ENCODE data around the gene CLEC2D. TPM values are rescaled to one million over a fixed set of nuclear protein-coding genes. Genes with fewer than 3 reads are reported as not detected.

The CLEC2D gene
- total and polyA plus RNA-seq, 10 donors, result 20.8 to 131 (median 79.9) TPM

GRCh38 chr12:9730591-9730990 is 61.1 kb downstream of the CLEC2D start:
- no peaks in the 10 kb centered on the region for H3K27me3 ChIP-seq (replicated peaks in 1 of 7)
- intact Hi-C loops (cut with DNase I; ENCODE audit: low total_unique reads), result no loop called here
- H3K4me1 ChIP-seq, result peaks cover 0 to 53% (median 17%) of the 10 kb centered on the region in 6 donors
- H3K36me3 ChIP-seq, result no peaks in the 10 kb centered on the region
- peak overlapping the region; percentile 22 to 87 (median 80) for H3K27ac ChIP-seq
- no peaks in the 10 kb centered on the region for H3K9me3 ChIP-seq
- TF ChIP-seq POLR2A (IDR thresholded peaks at IDR 0.05) (no peak), POLR2AphosphoS5 (IDR thresholded peaks at IDR 0.05) (peak in 1 of 3 donors; percentile 30)
- no peak for DNase-seq
- H3K4me3 ChIP-seq, result peak overlapping the region in 1 of 8 donors; percentile 43
- 72 to 88% (median 78%) methylated on average over 6 of the region's 6 CpGs for WGBS, 5 donors

DNA sequence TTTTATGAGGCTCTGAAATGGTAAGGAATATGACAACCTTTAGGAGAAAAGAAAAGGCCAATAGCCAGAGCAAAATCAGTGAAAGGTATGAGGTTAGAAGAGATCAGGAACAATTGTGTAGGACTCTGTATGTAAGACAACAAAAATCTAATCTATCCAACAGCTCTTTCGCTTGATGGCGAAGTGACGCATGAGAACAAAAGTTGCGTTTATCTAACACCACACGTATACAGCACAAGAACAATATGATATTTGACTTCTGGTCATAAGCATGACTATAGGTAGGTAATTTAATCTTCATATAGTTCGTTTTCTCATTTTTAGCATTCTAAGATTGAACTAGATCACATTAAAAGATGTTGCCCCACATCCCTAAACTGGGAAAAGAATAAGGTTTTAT is 61.9 kb downstream of the CLEC2D start:
- peaks cover 0 to 55% (median 21%) of the 10 kb centered on the region in 6 donors for H3K4me1 ChIP-seq
- WGBS, 5 donors, result 58 to 72% (median 68%) methylated on average over 6 of the region's 6 CpGs
- H3K4me3 ChIP-seq, result peak overlapping the region in 2 of 8 donors; percentile 8 to 43
- H3K27me3 ChIP-seq (replicated peaks in 1 of 7), result no peaks in the 10 kb centered on the region
- intact Hi-C loops (cut with DNase I; ENCODE audit: low total_unique reads), result no loop called here
- H3K9me3 ChIP-seq, result no peaks in the 10 kb centered on the region
- no peaks in the 10 kb centered on the region for H3K36me3 ChIP-seq
- no peak for DNase-seq
- TF ChIP-seq, protein P1, sequence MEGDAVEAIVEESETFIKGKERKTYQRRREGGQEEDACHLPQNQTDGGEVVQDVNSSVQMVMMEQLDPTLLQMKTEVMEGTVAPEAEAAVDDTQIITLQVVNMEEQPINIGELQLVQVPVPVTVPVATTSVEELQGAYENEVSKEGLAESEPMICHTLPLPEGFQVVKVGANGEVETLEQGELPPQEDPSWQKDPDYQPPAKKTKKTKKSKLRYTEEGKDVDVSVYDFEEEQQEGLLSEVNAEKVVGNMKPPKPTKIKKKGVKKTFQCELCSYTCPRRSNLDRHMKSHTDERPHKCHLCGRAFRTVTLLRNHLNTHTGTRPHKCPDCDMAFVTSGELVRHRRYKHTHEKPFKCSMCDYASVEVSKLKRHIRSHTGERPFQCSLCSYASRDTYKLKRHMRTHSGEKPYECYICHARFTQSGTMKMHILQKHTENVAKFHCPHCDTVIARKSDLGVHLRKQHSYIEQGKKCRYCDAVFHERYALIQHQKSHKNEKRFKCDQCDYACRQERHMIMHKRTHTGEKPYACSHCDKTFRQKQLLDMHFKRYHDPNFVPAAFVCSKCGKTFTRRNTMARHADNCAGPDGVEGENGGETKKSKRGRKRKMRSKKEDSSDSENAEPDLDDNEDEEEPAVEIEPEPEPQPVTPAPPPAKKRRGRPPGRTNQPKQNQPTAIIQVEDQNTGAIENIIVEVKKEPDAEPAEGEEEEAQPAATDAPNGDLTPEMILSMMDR (IDR thresholded peaks at IDR 0.05 in 8 of 11, conservative IDR thresholded peaks at IDR 0.05 in 3 of 11), result no peak
- TF ChIP-seq POLR2AphosphoS5 (IDR thresholded peaks at IDR 0.05) (no peak), POLR2A (IDR thresholded peaks at IDR 0.05) (no peak)
- H3K27ac ChIP-seq, result peak overlapping the region; percentile 22 to 87 (median 80)

DNA sequence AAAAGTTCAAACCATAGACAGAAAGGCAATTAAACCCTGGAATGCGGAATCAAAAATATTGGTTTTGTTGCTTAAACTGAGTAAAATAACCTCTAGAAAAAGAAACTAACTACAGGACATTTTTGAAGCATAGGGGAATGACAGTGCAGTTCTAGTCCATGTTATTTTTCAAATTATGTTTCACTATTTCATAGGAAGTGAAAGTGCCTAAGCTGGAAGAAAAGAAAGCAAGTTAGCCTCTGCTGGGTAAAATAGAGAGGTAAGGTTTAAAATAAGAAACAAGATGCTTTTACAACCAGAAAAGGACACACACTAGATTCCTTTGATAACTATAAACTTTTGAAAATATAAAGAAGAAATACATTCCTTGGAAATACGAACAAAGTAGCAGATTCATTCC is 62.3 kb downstream of the CLEC2D start:
- 52 to 63% (median 55%) methylated on average over 2 of the region's 2 CpGs for WGBS, 5 donors
- peaks cover under 1 to 59% (median 25%) of the 10 kb centered on the region in 6 donors for H3K4me1 ChIP-seq
- TF ChIP-seq POLR2A (IDR thresholded peaks at IDR 0.05) (no peak), POLR2AphosphoS5 (IDR thresholded peaks at IDR 0.05) (no peak)
- TF ChIP-seq, protein P1 (IDR thresholded peaks at IDR 0.05 in 8 of 11, conservative IDR thresholded peaks at IDR 0.05 in 3 of 11), result no peak
- H3K27ac ChIP-seq, result peak overlapping the region; percentile 22 to 87 (median 80)
- no peak for DNase-seq
- H3K27me3 ChIP-seq (replicated peaks in 1 of 7), result no peaks in the 10 kb centered on the region
- H3K36me3 ChIP-seq, result no peaks in the 10 kb centered on the region
- H3K4me3 ChIP-seq, result peak overlapping the region in 2 of 8 donors; percentile 8 to 43
- intact Hi-C loops (cut with DNase I; ENCODE audit: low total_unique reads), result no loop called here
- H3K9me3 ChIP-seq, result no peaks in the 10 kb centered on the region

- intact Hi-C loops (cut with DNase I; ENCODE audit: low total_unique reads), result no loop called here
- peak within 1 kb of the TSS in 3 of 8 donors; percentile 3 to 43 (median 8) for H3K4me3 ChIP-seq
- no peaks in the 10 kb centered on the region for H3K36me3 ChIP-seq
- TF ChIP-seq, protein P1 (IDR thresholded peaks at IDR 0.05 in 8 of 11, conservative IDR thresholded peaks at IDR 0.05 in 3 of 11), result no peak
- no peak for TF ChIP-seq POLR2AphosphoS5 (IDR thresholded peaks at IDR 0.05)
- no peak for TF ChIP-seq POLR2A (IDR thresholded peaks at IDR 0.05)
- 52 to 64% (median 54%) methylated on average over 8 of the region's 8 CpGs for WGBS, 5 donors
- DNase-seq, result no peak
- H3K4me1 ChIP-seq, result peaks cover 13 to 71% (median 37%) of the 10 kb centered on the region in 6 donors
- peak within 1 kb of the TSS; percentile 22 to 87 (median 80) for H3K27ac ChIP-seq
- no peaks in the 10 kb centered on the region for H3K9me3 ChIP-seq
- no peaks in the 10 kb centered on the region for H3K27me3 ChIP-seq (replicated peaks in 1 of 7)
Observed at GRCh38 chr12:9732921-9733461, 63.5 kb downstream of the CLEC2D start, which contains the start of gene CLECL1. Gene CLECL1 (minus strand): TSS chr12:9733097.

All from spleen (tissue), 11 donors.